Measurements from ENCODE around the gene STX16.

STX16 gene

DNA sequence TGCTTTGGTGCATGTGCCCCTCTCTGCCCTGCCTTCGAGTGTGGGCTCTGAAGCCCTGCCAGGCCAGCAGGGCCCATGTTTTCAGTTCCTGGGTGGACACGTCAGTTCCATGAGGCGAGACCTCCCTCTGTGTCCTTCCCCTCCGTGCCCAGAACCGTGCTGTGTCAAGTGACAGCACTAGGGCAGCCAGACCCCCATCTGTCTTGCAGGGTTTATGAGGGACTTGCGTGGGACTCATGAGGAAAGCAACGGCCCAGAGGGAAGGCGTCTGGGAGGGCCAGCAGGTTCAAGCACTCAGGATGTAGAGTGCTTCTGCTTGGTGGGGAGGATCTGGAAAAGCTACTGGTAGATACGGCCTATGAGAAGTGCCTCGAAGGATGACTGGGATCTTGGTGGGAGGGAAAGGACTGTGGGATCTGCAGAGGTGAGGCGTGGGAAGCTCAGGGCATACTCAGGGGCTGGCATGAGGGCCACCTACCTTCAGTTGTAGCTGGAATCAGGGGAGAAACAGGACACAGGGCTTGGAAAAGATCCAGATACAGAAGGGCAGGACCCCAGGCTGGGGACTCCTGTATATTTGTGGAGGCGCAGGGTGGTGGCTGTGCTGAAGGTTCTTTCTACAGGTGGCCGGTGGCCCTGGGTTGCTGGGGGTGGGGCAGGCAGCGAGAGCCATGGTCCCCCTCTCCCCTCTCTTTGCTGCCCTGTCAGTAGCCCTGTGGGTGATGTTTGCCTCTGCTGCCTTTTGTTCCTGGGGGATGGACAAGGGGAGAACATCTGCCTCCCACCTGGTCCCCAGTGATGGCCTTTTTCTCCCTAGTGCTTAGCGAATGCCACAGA lies 47.0 kb downstream of the STX16 start:
- no peak for DNase-seq (ENCODE audit: extremely low read depth, insufficient read length)
- TF ChIP-seq, protein P1, sequence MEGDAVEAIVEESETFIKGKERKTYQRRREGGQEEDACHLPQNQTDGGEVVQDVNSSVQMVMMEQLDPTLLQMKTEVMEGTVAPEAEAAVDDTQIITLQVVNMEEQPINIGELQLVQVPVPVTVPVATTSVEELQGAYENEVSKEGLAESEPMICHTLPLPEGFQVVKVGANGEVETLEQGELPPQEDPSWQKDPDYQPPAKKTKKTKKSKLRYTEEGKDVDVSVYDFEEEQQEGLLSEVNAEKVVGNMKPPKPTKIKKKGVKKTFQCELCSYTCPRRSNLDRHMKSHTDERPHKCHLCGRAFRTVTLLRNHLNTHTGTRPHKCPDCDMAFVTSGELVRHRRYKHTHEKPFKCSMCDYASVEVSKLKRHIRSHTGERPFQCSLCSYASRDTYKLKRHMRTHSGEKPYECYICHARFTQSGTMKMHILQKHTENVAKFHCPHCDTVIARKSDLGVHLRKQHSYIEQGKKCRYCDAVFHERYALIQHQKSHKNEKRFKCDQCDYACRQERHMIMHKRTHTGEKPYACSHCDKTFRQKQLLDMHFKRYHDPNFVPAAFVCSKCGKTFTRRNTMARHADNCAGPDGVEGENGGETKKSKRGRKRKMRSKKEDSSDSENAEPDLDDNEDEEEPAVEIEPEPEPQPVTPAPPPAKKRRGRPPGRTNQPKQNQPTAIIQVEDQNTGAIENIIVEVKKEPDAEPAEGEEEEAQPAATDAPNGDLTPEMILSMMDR (IDR thresholded peaks at IDR 0.05; ENCODE audit: insufficient read depth, low read length, poor library complexity, severe bottlenecking), result no peak
- H3K36me3 ChIP-seq (ENCODE audit: control insufficient read depth, insufficient read depth, low read length), result peaks cover 12% of the 10 kb centered on the region
- H3K4me3 ChIP-seq (replicated peaks; ENCODE audit: low read depth, low read length), result no peak overlapping the region
- H3K27me3 ChIP-seq (replicated peaks; ENCODE audit: control insufficient read depth, insufficient read depth, low read length), result no peaks in the 10 kb centered on the region

DNA sequence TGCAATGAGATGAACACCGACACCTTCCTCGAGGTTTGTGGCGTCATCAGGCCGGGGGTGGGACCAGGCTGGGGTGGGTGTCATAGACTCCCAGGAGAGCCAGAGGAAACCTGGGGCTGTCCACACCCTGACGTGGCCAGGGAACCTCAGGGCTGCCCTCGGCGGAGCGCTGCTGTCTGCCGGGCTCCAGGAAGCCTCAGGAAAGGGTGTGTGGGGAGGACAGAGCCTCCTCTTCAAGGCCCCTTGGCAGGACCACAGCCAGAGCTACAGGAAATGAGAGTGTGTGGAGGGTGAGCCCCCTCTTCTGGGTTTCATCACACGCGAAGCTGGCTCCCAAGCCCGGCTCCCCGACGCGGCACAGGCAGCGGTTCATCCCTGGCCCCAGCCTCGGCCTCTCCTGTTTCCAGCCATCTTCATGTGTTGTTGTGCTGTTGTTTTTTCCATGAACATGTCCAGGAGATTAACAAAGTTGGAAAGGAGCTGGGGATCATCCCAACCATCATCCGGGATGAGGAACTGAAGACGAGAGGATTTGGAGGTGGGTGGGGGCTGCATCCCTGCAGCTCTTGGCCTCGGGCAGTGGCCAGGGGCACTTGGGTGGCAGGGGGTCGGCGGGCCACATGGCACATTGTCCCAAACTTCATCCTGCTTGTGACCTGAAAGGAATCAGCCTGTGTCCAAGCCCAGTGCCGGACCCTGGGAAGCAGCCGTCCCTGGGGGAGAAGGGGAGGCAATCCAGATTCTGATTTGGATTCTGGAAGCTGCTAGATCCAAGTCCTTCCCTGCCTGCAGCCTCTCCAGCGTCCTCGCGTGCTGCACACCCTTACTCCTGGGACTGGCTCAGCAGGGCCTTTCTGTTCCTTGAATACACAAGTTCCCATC lies 47.9 kb downstream of the STX16 start:
- Histone ChIP-seq H3K27me3 (replicated peaks; ENCODE audit: control insufficient read depth, insufficient read depth, low read length) (no peaks in the 10 kb centered on the region), H3K4me3 (replicated peaks; ENCODE audit: low read depth, low read length) (no peak overlapping the region), H3K36me3 (ENCODE audit: control insufficient read depth, insufficient read depth, low read length) (peaks cover 19% of the 10 kb centered on the region)
- TF ChIP-seq, protein P1 (IDR thresholded peaks at IDR 0.05; ENCODE audit: insufficient read depth, low read length, poor library complexity, severe bottlenecking), result no peak
- DNase-seq (ENCODE audit: extremely low read depth, insufficient read length), result no peak

DNA sequence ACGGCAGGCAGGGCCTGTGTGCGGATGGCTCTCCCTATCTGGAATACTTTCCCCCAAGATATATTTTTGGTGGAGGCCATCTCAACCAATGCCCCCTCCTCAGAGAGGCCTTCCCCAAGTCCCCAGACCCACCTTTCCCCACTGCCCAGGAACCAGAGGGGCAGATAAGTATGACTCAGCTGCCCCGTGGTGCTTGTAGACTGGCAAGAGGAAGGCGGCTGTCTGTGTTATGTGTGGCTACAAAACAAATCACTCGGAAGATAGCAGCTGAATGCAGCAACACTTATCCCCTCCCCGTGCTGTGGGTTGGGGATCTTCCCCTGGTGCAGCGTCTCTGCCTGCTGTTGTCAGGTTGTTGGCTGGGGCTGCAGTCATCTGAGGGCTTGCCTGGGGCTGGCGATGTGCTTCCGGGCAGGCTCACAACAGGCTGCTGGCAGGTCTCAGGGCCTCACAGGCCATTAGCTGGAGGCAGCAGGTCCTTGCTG lies 48.6 kb downstream of the STX16 start:
- no peak for DNase-seq (ENCODE audit: extremely low read depth, insufficient read length)
- Histone ChIP-seq H3K4me3 (replicated peaks; ENCODE audit: low read depth, low read length) (no peak overlapping the region), H3K36me3 (ENCODE audit: control insufficient read depth, insufficient read depth, low read length) (peaks cover 20% of the 10 kb centered on the region), H3K27me3 (replicated peaks; ENCODE audit: control insufficient read depth, insufficient read depth, low read length) (no peaks in the 10 kb centered on the region)
- TF ChIP-seq, protein P1 (IDR thresholded peaks at IDR 0.05; ENCODE audit: insufficient read depth, low read length, poor library complexity, severe bottlenecking), result no peak

DNA sequence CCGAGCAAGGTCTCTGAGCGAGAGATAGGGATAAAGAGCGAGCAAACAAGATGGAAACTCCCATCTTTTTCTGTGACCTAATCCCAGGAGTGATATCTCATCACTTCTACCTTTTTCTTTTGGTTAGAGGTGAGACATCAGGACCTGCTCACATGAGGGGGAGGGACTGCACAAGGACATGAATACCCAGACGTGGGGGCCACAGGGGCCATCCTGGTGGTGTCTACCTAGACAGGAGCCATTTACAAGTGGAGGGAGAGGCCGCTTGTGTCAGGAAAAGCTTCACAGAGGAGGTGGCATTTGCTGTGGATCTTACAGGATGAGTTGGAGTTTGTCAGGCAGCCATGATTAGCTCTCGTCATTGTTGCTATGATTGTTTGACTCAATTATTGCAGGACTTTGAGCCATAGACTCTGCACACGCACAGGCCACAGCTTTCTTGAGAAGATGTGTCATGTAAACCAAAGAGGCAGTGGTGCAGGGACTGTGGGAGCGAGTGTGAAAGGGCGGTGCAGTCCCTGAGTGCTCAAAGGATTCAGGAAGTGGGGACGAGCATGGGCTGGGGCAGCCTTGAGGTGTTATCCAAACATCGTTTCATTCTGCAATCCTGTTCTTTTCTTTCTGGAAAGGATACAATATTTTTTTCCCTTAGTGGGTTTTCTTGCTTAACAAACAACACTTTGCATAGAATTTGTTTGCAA lies 49.2 kb downstream of the STX16 start:
- no peak for DNase-seq (ENCODE audit: extremely low read depth, insufficient read length)
- Histone ChIP-seq H3K36me3 (ENCODE audit: control insufficient read depth, insufficient read depth, low read length) (peaks cover 20% of the 10 kb centered on the region), H3K27me3 (replicated peaks; ENCODE audit: control insufficient read depth, insufficient read depth, low read length) (no peaks in the 10 kb centered on the region), H3K4me3 (replicated peaks; ENCODE audit: low read depth, low read length) (no peak overlapping the region)
- TF ChIP-seq, protein P1 (IDR thresholded peaks at IDR 0.05; ENCODE audit: insufficient read depth, low read length, poor library complexity, severe bottlenecking), result no peak

DNA sequence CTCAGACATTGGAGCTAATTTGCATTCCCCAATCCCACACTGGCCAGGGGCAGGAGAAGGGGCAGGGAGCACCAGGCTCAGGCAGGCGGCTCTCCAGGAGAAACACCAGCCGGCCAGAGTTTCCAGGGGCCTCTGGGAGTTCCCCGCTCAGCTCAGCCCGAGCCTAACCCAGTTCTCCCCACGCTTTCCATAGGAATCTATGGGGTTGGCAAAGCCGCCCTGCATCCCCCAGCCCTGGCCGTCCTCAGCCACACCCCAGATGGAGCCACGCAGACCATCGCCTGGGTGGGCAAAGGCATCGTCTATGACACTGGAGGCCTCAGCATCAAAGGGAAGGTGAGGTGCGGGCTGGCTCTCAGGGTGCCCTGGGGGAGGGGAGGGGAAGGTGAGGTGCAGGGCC lies 49.7 kb downstream of the STX16 start:
- no peaks in the 10 kb centered on the region for H3K27me3 ChIP-seq (replicated peaks; ENCODE audit: control insufficient read depth, insufficient read depth, low read length)
- TF ChIP-seq, protein P1 (IDR thresholded peaks at IDR 0.05; ENCODE audit: insufficient read depth, low read length, poor library complexity, severe bottlenecking), result no peak
- no peak for DNase-seq (ENCODE audit: extremely low read depth, insufficient read length)
- peaks cover 20% of the 10 kb centered on the region for H3K36me3 ChIP-seq (ENCODE audit: control insufficient read depth, insufficient read depth, low read length)
- H3K4me3 ChIP-seq (replicated peaks; ENCODE audit: low read depth, low read length), result no peak overlapping the region
